T follicular helper cell (primary cell): Measurements from ENCODE around the gene KCNS1.
"Not testable (repeated sequence)": the region's sequence is repeated elsewhere in the genome, so short reads cannot be mapped to it uniquely, and the experiment has no call there.

Experiments used
- DNase-seq: peaks from one replicate; pipeline ENCODE4 v3.0.0-alpha.2; 2020; ENCODE audit warnings: low read depth
- total RNA-seq, 2 experiments: gene quantifications; one replicate each; lab custom pipeline; 2026; lab: John Stamatoyannopoulos, UW

KCNS1 gene
- total RNA-seq: 0.06 to 0.26 reads per million in 2 experiments

DNA sequence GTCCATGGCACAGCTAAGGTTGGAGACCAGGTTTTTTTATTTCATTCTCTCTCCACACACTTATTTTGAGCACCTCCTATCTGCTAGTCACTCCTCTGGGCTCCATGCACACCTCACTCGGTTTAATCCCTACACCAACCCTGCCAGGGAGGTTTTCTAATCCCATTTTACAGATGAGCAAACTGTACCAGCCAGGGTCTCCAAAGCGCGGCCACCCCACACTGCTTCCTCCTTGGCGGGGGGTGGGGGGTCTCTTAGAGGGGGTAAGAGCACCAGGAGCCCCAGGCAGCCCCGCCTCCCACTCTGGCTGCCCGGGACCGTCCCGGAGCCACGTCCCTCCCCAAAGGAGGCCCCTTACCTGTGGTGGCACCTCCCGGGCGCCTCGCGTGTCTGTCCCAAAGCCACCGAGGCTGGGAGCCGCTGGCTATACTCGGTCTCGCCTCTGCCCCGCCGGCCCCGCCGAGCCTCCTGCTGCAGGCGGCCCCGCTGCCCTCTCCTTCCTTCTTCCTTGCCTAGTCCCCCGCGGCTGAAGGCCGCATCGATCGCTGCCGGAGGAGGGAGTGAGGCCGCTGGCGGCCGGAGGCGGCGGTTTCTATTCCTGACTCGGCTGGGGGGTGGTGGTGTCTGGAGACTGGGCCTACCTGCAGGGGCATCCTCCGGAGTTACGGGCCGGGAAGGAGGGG, at the start of gene KCNS1:
KCNS1 (minus strand) TSS at position 565 of the 683 bp plus-strand sequence. CDS start 1,891 bp downstream, outside the sequence.
- no peak for DNase-seq

- DNase-seq: no peak
Observed at GRCh38 chr20:45149062-45149461, 48.1 kb upstream of the KCNS1 start.

GRCh38 chr20:45140836-45141235, 39.9 kb upstream of the KCNS1 start:
- no peak for DNase-seq

DNA sequence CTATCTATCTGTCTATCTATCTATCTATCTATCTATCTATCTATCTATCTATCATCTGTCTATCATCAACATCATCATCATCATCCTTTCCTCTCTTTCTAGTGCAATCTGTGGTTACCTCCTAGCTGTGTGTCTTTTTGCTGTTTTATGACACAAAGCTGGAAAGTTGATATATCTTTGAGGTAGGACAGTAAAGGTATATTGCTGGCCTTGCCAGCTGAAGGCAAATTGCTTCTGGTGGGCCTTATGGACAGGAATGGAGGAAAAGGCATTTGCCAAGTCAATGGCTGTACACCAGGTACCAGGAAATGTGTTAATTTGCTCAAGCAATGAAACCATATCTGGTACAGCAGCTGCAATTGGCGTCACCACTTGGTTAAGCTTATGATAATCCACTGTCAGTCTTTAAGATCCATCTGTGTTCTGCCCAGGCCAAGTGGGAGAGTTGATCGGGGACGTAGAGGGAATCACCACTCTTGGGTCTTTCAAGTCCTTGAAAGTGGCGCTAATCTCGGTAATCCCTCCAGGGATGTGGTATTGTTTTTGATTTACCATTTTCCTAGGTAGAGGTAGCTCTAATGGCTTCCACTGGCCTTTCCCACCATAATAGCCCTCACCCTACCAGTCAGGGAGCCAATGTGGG, 38.9 kb upstream of the KCNS1 start:
- not testable (repeated sequence) for DNase-seq

DNA sequence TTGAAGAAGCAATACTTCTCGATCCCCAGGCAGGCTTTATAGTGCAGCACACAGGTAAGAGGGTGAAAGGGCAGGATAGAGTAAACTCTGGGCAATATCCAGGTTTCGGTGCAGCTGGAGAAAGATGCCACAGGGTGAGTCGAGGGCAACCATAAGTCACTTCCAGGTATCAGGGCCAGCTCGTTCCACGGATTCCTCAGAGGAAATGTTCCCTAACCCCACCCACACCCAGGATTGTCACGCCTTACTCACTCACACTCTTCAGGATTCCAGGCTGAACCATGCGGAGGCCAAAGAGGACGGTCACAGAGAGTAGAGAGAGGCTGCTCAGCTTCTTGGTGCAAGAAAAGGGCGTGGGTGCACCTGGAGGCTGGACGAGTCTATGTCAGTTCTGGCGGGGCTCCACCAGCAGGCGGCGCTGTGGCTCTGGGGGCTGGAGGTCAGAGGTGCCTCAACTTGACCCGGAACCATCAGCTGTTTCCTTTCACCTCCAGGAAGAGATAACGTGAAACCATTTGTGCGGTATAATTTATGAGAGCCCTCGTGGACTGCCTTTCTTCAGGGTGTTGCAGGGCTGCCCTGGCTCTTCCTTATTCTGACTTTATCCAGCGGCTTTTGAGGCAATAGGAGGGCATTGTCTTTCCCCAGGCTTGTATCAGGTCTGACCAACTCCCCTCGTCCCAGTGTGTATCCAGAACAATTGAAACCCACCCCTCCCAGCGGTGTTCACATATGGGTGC, 37.8 kb upstream of the KCNS1 start:
- peak; percentile 9 for DNase-seq

DNA sequence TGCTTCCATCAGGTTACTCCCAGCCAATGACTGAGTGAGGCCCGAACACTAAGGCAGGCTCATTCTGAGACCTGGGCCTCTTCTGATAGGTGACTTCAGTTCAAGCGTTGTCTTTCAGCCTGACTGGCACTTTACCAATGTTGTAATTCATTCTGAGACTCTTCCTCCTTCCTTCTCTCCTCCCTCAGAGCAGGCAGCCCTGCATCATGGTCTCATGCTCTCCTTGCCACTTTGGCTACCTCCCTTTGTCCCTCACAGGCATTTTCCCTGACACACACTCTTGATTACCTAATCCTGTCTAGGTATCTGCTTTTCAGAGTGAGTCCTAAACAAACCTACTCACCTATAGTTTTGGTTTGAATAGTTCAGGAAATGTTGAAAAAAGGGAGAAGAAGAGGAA, 36.0 kb upstream of the KCNS1 start:
- DNase-seq: no peak

- DNase-seq: no peak
Observed at GRCh38 chr20:45128099-45128498, 27.2 kb upstream of the KCNS1 start.

DNA sequence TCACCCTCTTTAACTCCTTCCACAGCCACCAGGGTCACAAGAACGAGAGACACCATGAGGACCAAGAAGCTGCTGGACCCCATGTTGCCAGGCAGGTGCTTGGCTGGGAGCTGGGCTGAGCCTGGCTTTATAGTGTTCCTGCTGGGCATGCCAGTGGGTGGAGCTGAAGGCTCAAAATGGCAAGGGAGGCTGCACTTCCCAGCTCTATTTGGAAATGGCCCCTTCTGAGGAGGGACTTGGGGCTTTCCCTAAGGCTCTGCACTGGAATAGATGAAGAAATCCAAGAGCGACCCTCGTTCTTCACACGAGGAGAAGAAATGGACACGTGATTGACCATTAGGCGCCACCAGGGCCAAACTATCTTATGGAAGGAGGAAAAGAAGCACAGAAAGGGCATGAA, 23.4 kb upstream of the KCNS1 start, which contains the start of gene WFDC12:
WFDC12 (minus strand) TSS at position 101 of the 400 bp plus-strand sequence; CDS start at position 83, 18 bp downstream.
- no peak for DNase-seq

- no peak for DNase-seq
Observed at GRCh38 chr20:45121388-45121787, 20.5 kb upstream of the KCNS1 start.

DNA sequence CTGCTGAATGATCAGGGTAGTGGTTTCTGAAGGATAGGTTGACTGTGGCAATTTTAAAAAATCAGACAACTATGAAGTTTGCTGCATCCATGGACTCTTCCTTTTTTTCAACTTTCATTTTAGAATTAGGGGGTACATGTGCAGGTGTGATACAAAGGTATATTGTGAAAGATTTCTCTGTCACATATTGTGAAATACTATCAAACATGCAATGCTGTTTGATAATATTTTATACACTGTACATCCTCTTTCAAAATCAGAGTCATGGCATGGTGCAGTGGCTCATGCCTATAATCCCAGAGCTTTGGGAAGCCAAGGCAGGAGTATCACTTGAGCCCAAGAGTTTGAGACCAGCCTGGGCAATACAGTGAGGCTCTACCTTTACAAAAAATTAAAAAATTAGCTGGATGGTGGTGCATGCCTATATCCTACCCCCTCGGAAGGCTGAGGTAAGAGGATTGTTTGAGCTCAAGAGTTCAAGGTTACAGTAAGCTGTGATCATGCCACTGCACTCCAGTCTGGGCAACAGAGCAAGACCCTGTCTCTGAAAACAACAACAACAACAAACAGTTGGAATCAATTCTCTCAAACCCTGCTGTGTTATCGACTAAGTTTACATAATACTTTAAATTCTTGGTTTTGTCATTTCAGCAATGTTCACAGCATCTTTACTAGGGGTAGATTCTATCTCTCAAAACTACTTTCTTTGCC, 18.8 kb upstream of the KCNS1 start:
- no peak for DNase-seq

DNA sequence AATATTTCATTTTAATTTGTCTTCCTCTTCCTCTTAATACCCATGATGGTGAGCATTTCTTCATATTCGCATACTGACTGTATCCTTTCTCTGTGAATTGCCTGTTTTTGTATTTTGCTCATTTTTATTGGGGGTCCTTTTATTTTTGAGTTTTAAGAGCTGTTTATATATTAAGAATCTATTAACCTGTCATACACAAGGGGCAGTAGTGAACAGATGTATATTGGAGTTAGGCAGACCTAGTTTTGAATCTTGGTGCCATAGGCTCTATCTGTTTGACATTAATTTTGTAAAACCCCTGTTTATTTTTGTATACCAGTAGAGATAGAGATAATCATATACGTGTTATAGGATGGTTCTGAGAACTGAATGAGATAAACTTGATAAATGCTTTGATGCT, 17.1 kb upstream of the KCNS1 start:
- DNase-seq: no peak

DNA sequence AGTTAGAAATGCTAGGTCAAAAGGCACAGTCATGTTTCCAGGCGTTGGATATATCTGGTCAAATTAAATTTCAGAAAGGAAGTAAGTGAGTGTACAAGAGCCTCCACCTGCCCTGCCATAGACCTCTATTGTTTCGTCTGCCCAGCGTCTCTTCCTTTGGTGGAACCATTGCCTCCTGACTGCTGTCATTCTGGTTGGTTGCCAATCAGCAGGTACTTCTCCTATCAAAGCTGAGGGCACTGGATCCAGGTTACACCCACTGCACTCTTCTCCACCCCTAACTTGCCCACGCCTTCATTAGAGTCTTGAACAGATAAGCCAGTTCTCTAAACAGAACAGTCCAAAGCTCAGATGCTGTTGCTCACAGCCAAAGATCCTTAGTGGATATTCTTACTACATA, 16.7 kb upstream of the KCNS1 start:
- no peak for DNase-seq

GRCh38 chr20:45115829-45116228, 14.9 kb upstream of the KCNS1 start:
- no peak for DNase-seq

- no peak for DNase-seq
Observed at GRCh38 chr20:45115386-45115774, 14.5 kb upstream of the KCNS1 start.

- no peak for DNase-seq
Observed at GRCh38 chr20:45114465-45115385, 13.8 kb upstream of the KCNS1 start, which contains the start of gene WFDC5. Gene WFDC5 (minus strand): TSS chr20:45115174. CDS start chr20:45115083, 91 bp downstream.

DNA sequence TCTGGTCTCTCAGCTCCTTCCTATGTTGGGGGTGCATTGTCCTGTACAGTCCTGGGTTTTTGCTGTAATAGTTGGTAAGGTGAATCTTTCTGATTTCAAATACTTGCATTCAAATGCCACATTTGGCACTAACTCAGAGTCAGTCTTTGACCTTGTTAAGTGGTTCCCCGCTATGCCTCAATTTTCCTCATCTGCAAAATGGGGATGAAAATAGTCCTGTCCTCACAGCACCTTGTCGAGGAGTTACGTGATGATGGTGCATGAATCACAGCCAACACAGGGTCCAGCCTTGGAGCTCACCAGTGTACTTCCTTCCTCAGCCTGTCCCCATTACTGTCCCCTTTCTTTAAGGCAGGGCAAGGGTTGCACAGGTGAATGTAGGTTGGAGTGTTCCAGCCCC, 12.9 kb upstream of the KCNS1 start:
- no peak for DNase-seq

DNA sequence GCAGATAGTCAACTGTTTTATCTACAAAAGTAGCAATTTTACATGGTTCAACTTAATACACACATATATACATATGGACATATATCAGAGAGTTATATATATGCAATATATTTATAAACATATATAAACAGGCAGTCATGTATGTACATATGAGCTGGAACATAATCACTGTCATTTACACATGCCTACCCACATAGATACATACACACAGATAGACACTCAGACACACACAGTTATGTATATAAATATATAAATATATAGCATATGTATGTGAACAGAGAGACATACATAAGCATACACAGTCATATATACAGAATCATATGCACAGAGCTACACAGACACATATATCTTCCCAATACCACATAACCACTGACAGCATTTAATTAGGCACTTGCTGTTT, 11.8 kb upstream of the KCNS1 start:
- no peak for DNase-seq

- no peak for DNase-seq
Observed at GRCh38 chr20:45111799-45112471, 11.0 kb upstream of the KCNS1 start.

- no peak for DNase-seq
Observed at GRCh38 chr20:45111285-45111684, 10.4 kb upstream of the KCNS1 start.

DNA sequence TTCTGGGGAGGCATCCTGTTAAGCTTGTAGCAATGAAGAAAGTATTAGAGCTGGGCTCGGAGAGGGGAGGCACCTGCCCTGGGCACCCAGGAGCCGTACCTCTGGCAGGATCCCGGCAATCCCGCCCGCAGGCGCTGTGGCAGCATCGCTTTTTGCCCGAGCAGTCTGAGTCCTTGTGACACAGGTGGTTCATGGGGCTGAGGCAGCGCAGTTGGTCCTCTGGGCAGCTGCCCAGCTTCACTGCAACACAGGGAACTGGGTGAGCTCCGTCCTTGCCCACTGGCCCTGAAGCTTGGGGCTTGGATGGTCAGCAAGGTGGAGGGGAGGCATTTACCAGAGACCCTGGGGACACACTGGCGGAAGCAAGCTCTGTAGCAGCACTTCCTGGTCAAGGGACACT, 9.4 kb upstream of the KCNS1 start:
- no peak for DNase-seq
